Tibial nerve (tissue), 4 donors: Measurements from ENCODE around the gene TM4SF4.

ENCODE experiments used
- EP300 ChIP-seq, 2 donors: sonication (generic); formaldehyde crosslinking; IDR thresholded peaks; one replicate each; pipeline ENCODE4 v1.6.1; 2017; ENCODE audit warnings: antibody characterized with exemption in 2 of 2, mild to moderate bottlenecking in 1 of 2
- TF ChIP-seq, protein P1 (sequence below), 5 experiments: fragments of 200-600 bp in 3 of 5; fragments of 450-650 bp in 2 of 5; sonication (generic) in 3 of 5; IDR thresholded peaks; one replicate each; pipeline ENCODE4 v1.5.1; 2016 to 2019; ENCODE audit warnings: antibody characterized with exemption in 5 of 5, mild to moderate bottlenecking in 3 of 5, moderate library complexity in 2 of 5

DNA sequence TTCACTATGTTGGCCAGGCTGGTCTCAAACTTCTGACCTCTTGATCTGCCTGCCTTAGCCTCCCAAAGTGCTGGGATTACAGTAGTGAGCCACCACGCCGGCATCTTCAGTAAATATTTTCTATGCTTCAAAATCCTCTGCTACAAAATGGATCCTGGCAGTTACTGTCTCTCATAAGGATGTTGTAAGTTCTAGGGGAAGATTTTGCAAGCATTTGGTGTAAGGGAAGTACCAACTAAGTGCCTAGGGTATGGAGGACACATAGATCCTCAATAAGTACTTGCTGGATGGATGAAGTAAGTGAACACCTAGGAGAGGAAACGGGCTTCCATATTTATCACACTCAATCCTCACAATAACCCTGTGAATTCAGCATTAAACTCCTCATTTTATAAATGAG lies 6.6 kb downstream of the TM4SF4 start:
- TF ChIP-seq, protein P1, sequence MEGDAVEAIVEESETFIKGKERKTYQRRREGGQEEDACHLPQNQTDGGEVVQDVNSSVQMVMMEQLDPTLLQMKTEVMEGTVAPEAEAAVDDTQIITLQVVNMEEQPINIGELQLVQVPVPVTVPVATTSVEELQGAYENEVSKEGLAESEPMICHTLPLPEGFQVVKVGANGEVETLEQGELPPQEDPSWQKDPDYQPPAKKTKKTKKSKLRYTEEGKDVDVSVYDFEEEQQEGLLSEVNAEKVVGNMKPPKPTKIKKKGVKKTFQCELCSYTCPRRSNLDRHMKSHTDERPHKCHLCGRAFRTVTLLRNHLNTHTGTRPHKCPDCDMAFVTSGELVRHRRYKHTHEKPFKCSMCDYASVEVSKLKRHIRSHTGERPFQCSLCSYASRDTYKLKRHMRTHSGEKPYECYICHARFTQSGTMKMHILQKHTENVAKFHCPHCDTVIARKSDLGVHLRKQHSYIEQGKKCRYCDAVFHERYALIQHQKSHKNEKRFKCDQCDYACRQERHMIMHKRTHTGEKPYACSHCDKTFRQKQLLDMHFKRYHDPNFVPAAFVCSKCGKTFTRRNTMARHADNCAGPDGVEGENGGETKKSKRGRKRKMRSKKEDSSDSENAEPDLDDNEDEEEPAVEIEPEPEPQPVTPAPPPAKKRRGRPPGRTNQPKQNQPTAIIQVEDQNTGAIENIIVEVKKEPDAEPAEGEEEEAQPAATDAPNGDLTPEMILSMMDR (IDR thresholded peaks at IDR 0.05): no peak
- no peak for TF ChIP-seq EP300 (IDR thresholded peaks at IDR 0.05)
